Panc1 (cell line): ENCODE data around the gene RHOT2. TPM values are rescaled to one million over a fixed set of nuclear protein-coding genes. Genes with fewer than 3 reads are reported as not detected.
A peak's percentile ranks its signal among the peaks of the same experiment; 100 is the strongest.

ENCODE experiments used
- ATAC-seq: fragments of 200-7000 bp; cut with Tn5 transposase; 2 replicates; pipeline ENCODE4 v1.9.1; 2020; ENCODE audit warnings: mild to moderate bottlenecking, moderate library complexity
- BruUV-seq: library from RNA; stranded (reverse); fragments of 400-500 nt; replicated peaks from 2 replicates; lab custom pipeline; 2021; lab: Mats Ljungman, UMichigan
- CTCF ChIA-PET: fragments of 300-600 bp; sonication (Branson Sonifier 250); formaldehyde crosslinking; loops from one replicate; lab custom pipeline; 2022; ENCODE audit warnings: antibody characterized with exemption; lab: Charles Lee
- POLR2A ChIA-PET: fragments of 300-600 bp; sonication (Branson Sonifier 250); formaldehyde crosslinking; loops from one replicate; lab custom pipeline; 2022; ENCODE audit warnings: antibody characterized with exemption; lab: Charles Lee
- DNase-seq: peaks from one replicate; pipeline ENCODE4 v3.0.0-alpha.2; 2010; ENCODE audit warnings: low read depth, low spot score
- H3K27ac ChIP-seq: 2 replicates; pipeline ENCODE4 v1.5.1; 2011; ENCODE audit warnings: mild to moderate bottlenecking, low read length, inconsistent platforms
- H3K27me3 ChIP-seq: fragments of 200-500 bp; sonication (Bioruptor generic); 2 replicates; pipeline ENCODE4 v1.6.0; 2014; ENCODE audit warnings: low read length, inconsistent platforms; ENCODE audit not compliant: control insufficient read depth, insufficient read depth
- H3K36me3 ChIP-seq: fragments of 200-500 bp; sonication (Bioruptor generic); 2 replicates; pipeline ENCODE4 v1.5.1; 2014; ENCODE audit warnings: inconsistent platforms, mild to moderate bottlenecking, low read length, moderate library complexity; ENCODE audit not compliant: control insufficient read depth, insufficient read depth
- H3K4me1 ChIP-seq: 2 replicates; pipeline ENCODE4 v1.5.1; 2011; ENCODE audit warnings: inconsistent platforms, mild to moderate bottlenecking, low read length, moderate library complexity; ENCODE audit not compliant: control insufficient read depth, insufficient read depth
- H3K4me3 ChIP-seq, 2 experiments: 2 replicates each; pipeline ENCODE4 v1.5.1; 2011 to 2012; ENCODE audit warnings: low read depth in 2 of 2, low read length in 2 of 2, mild to moderate bottlenecking in 2 of 2, inconsistent platforms in 1 of 2, moderate library complexity in 1 of 2
- H3K9me3 ChIP-seq: fragments of 200-500 bp; sonication (Bioruptor generic); 2 replicates; pipeline ENCODE4 v1.5.1; 2014; ENCODE audit warnings: low read depth, mild to moderate bottlenecking, inconsistent platforms, low read length, moderate library complexity; ENCODE audit not compliant: control insufficient read depth, insufficient read depth
- CTCF ChIP-seq: fragments of 450-650 bp; IDR thresholded peaks from 2 replicates; pipeline ENCODE4 v1.5.1; 2017; ENCODE audit warnings: mild to moderate bottlenecking
- POLR2AphosphoS5 ChIP-seq: IDR thresholded peaks from 2 replicates; pipeline ENCODE4 v1.6.1; 2012; ENCODE audit warnings: mild to moderate bottlenecking, low read depth, low read length, moderate library complexity
- REST ChIP-seq, 2 experiments: IDR thresholded peaks; 2 replicates each; pipeline ENCODE4 v1.6.1; 2011 to 2012; ENCODE audit warnings: low read depth in 2 of 2, control low read depth in 1 of 2, low read length in 1 of 2, mild to moderate bottlenecking in 1 of 2, moderate library complexity in 1 of 2; ENCODE audit not compliant: insufficient read depth in 1 of 2
- SIN3A ChIP-seq: IDR thresholded peaks from 2 replicates; pipeline ENCODE4 v1.6.1; 2012; ENCODE audit warnings: low read depth, mild to moderate bottlenecking, low read length, moderate library complexity, borderline replicate concordance; ENCODE audit not compliant: insufficient read depth
- TCF7L2 ChIP-seq: IDR thresholded peaks from 2 replicates; pipeline ENCODE4 v1.6.1; 2011; ENCODE audit warnings: mild to moderate bottlenecking, low read depth, low read length, inconsistent platforms
- in situ Hi-C: cut with HindIII; loops from 2 replicates; pipeline ENCODE4 v1.10.0; 2016; ENCODE audit warnings: low sequenced_read_pairs, low pct_unique_long_range_greater_than_20kb
- intact Hi-C: fragments of 100-400 bp; cut with micrococcal nuclease; formaldehyde crosslinking; loops from one replicate; pipeline ENCODE4 v1.10.0; 2022; ENCODE audit not compliant: unreplicated experiment
- total RNA-seq: library from RNA; stranded (reverse); gene quantifications from one replicate; pipeline ENCODE4 v1.2.1, GENCODE V29; 2021; ENCODE audit not compliant: unreplicated experiment

RHOT2 gene
- total RNA-seq, 1 experiment from 2014 or later, result 195 TPM

- no peaks in the 10 kb centered on the region for H3K36me3 ChIP-seq
Measured at GRCh38 chr16:634051-634670, 33.8 kb upstream of the RHOT2 start.

GRCh38 chr16:634996-635395 lies 32.9 kb upstream of the RHOT2 start:
- peaks cover 35% of the 10 kb centered on the region for H3K4me1 ChIP-seq
- H3K27ac ChIP-seq, result no peak overlapping the region; the same call in 1 of the 2 replicates
- no peaks in the 10 kb centered on the region for H3K9me3 ChIP-seq
- POLR2A ChIA-PET, result no interaction called here
- TF ChIP-seq POLR2AphosphoS5 (no peak), SIN3A (no peak), REST (IDR thresholded peaks at IDR 0.05; ENCODE audit: insufficient read depth in 1 of 2, low read depth in 2 of 2, low read length in 1 of 2) (no peak), TCF7L2 (no peak), CTCF (no peak)
- H3K27me3 ChIP-seq, result no peaks in the 10 kb centered on the region
- H3K4me3 ChIP-seq, result peak overlapping the region; percentile 59 to 76
- DNase-seq, result no peak
- ATAC-seq, result no peak
- in situ Hi-C loops, result no loop called here
- intact Hi-C loops, result no loop called here
- no peaks in the 10 kb centered on the region for H3K36me3 ChIP-seq
- CTCF ChIA-PET, result no interaction called here
- BruUV-seq, result no TSS peak

More at GRCh38 chr16:634051-634670, 33.8 kb upstream of the RHOT2 start:
- ChIA-PET CTCF (no interaction called here), POLR2A (no interaction called here)
- no TSS peak for BruUV-seq
- intact Hi-C loops (no loop called here), in situ Hi-C loops (no loop called here)
- H3K4me1 ChIP-seq, result peaks cover 43% of the 10 kb centered on the region
- no peak for TF ChIP-seq TCF7L2
- TF ChIP-seq CTCF, result no peak
- TF ChIP-seq SIN3A, result no peak
- no peak for TF ChIP-seq REST (IDR thresholded peaks at IDR 0.05; ENCODE audit: insufficient read depth in 1 of 2, low read depth in 2 of 2, low read length in 1 of 2)
- no peak for TF ChIP-seq POLR2AphosphoS5
- H3K4me3 ChIP-seq, result no peak overlapping the region
- H3K27ac ChIP-seq, result no peak overlapping the region
- no peaks in the 10 kb centered on the region for H3K27me3 ChIP-seq
- DNase-seq, result no peak
- ATAC-seq, result no peak
- no peaks in the 10 kb centered on the region for H3K9me3 ChIP-seq
